HepG2 (cell line): ENCODE data around the gene IL17RC. TPM values are rescaled to one million over a fixed set of nuclear protein-coding genes. Genes with fewer than 3 reads are reported as not detected.

Experiments used
- DNMT1 ChIP-seq: sonication (generic); formaldehyde crosslinking; IDR thresholded peaks from 2 replicates; pipeline ENCODE4 v1.5.1; 2020; ENCODE audit warnings: mild to moderate bottlenecking, missing genetic modification reagents
- FIP1L1 ChIP-seq: fragments of 200-400 bp; formaldehyde crosslinking; IDR thresholded peaks from 2 replicates; pipeline ENCODE4 v1.6.1; 2018; ENCODE audit warnings: low read depth, mild to moderate bottlenecking, low read length, moderate library complexity, borderline replicate concordance; ENCODE audit not compliant: insufficient read depth
- FOXK2 ChIP-seq: fragments of 450-650 bp; IDR thresholded peaks from 2 replicates; pipeline ENCODE4 v1.6.1; 2016
- HDAC1 ChIP-seq: sonication (generic); formaldehyde crosslinking; IDR thresholded peaks from 2 replicates; pipeline ENCODE4 v1.5.1; 2020; ENCODE audit warnings: mild to moderate bottlenecking, missing genetic modification reagents
- HNRNPLL ChIP-seq: fragments of 200-400 bp; formaldehyde crosslinking; IDR thresholded peaks from 2 replicates; pipeline ENCODE4 v1.6.1; 2017; ENCODE audit warnings: mild to moderate bottlenecking, low read depth, low read length; ENCODE audit not compliant: poor library complexity, severe bottlenecking
- NR3C1 ChIP-seq: sonication (generic); formaldehyde crosslinking; IDR thresholded peaks from 2 replicates; pipeline ENCODE4 v1.4.0; 2020; ENCODE audit warnings: missing genetic modification reagents
- RAD51 ChIP-seq: fragments of 450-650 bp; IDR thresholded peaks from 2 replicates; pipeline ENCODE4 v1.6.1; 2016; ENCODE audit warnings: borderline replicate concordance
- SCMH1 ChIP-seq: sonication (generic); formaldehyde crosslinking; IDR thresholded peaks from 2 replicates; pipeline ENCODE4 v1.9.0; 2021; ENCODE audit warnings: missing genetic modification reagents, mild to moderate bottlenecking, borderline replicate concordance
- ZFP62 ChIP-seq: sonication (generic); formaldehyde crosslinking; IDR thresholded peaks from 2 replicates; pipeline ENCODE4 v1.4.0; 2020; ENCODE audit warnings: missing genetic modification reagents
- ZNF256 ChIP-seq: sonication (generic); formaldehyde crosslinking; conservative IDR thresholded peaks from 2 replicates; pipeline ENCODE4 v1.4.0; 2020; ENCODE audit warnings: missing genetic modification reagents
- ZNF326 ChIP-seq: sonication (generic); formaldehyde crosslinking; IDR thresholded peaks from 2 replicates; pipeline ENCODE4 v1.4.0; 2020; ENCODE audit warnings: missing genetic modification reagents, borderline replicate concordance
- ZNF569 ChIP-seq: sonication (generic); formaldehyde crosslinking; IDR thresholded peaks from 2 replicates; pipeline ENCODE4 v1.5.0; 2020; ENCODE audit warnings: mild to moderate bottlenecking, missing genetic modification reagents, moderate library complexity, borderline replicate concordance
- ZNF619 ChIP-seq: sonication (generic); formaldehyde crosslinking; IDR thresholded peaks from 2 replicates; pipeline ENCODE4 v1.4.0; 2020; ENCODE audit warnings: mild to moderate bottlenecking, missing genetic modification reagents
- ZNF781 ChIP-seq: sonication (generic); formaldehyde crosslinking; IDR thresholded peaks from 2 replicates; pipeline ENCODE4 v1.5.1; 2020; ENCODE audit warnings: borderline replicate concordance, mild to moderate bottlenecking, missing genetic modification reagents; ENCODE audit errors: not compliant biosample characterization
- ZNF883 ChIP-seq: sonication (generic); formaldehyde crosslinking; IDR thresholded peaks from 2 replicates; pipeline ENCODE4 v1.5.1; 2020; ENCODE audit warnings: mild to moderate bottlenecking, missing genetic modification reagents; ENCODE audit errors: not compliant biosample characterization
- polyA plus RNA-seq, 8 experiments: library from polyadenylated mRNA; depleted of rRNA in 3 of 8; stranded (reverse) in 7 of 8; unstranded in 1 of 8; fragments of >200 nt; fragmentation: Illumina TruSeq in 4 of 8; extraction: Trizol in 4 of 8; gene quantifications; 2 replicates each; pipeline versions ENCODE4 v1.2.1 to v1.2.3, GENCODE V29; 2011 to 2016; ENCODE audit warnings: low read depth in 4 of 8, missing spikeins in 1 of 8, mixed read lengths in 1 of 8; ENCODE audit not compliant: insufficient read depth in 1 of 8
- total RNA-seq, 5 experiments: library from RNA; depleted of rRNA; stranded (reverse); fragments of >200 nt; fragmentation: Illumina TruSeq; extraction: Trizol; gene quantifications; 2 replicates each; pipeline ENCODE4 v1.2.3, GENCODE V29; 2016; ENCODE audit warnings: low read depth in 1 of 5
- TF ChIP-seq, protein P1 (sequence below): fragments of 450-650 bp; IDR thresholded peaks from 2 replicates; pipeline ENCODE4 v1.6.1; 2017
- TF ChIP-seq, protein P2 (sequence below): sonication (generic); formaldehyde crosslinking; conservative IDR thresholded peaks from 2 replicates; pipeline ENCODE4 v1.4.0; 2020; ENCODE audit warnings: missing genetic modification reagents
- TF ChIP-seq, protein P3 (sequence below), 2 experiments: IDR thresholded peaks; 2 replicates each; pipeline ENCODE4 v1.6.1; 2011 to 2012; ENCODE audit warnings: low read length in 2 of 2, borderline replicate concordance in 1 of 2, low read depth in 1 of 2, mild to moderate bottlenecking in 1 of 2, moderate library complexity in 1 of 2
- TF ChIP-seq, protein P4 (sequence below): sonication (generic); formaldehyde crosslinking; IDR thresholded peaks from 2 replicates; pipeline ENCODE4 v1.4.0; 2020; ENCODE audit warnings: missing genetic modification reagents, low read depth, mild to moderate bottlenecking, borderline replicate concordance

The IL17RC gene
- total and polyA plus RNA-seq, 2 of the 13 experiments (the other 11 are each of a cell fraction or from before 2014, with no cell fraction given), result 20.7 to 24.0 TPM

DNA sequence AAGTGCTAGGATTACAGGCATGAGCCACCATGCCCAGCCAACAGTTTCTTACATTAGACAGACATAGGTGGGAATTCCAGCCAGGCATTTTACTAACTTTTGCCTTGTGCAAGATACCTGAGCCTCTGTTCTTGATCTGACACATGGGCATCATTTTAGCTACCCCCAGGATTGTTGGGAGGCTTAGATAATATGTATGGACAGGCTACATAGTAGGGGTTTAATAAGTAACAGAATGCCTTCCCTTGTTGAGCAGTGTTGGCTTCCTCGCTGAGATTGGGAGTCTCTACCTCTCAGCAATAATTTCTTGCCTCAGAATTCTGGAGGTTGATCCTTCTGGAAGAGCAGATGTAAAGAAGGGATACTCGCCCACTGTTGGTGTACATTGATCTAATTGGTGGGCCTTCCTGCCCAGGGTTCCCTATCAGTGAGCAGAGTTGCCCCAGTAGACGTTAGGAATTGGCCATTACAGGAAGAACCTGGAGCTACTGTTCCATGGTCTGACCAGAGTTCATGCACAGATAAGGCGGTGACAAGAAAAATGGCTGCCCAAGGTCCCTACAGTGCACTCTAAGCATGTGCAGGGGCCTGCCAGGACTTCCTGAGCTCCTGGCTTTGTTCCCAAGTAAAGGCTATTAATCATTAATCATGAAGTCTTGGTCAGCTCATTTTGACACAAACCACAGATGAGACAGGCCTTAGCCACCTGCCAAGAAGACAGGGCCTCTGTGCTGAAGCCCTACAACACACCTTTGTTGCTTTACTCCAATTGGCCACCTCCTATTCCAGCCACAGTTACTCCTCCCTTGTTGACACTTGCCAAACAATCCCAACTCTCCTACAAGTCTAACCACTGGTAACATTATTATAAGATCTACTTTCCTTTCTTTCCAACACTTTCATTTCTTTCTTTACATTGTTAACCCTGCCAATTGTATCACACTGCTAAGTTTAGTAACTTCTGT lies 19.2 kb upstream of the IL17RC start (continued):
- no peak for TF ChIP-seq ZNF781 (CRISPR knock-in tag)
- TF ChIP-seq, protein P1, sequence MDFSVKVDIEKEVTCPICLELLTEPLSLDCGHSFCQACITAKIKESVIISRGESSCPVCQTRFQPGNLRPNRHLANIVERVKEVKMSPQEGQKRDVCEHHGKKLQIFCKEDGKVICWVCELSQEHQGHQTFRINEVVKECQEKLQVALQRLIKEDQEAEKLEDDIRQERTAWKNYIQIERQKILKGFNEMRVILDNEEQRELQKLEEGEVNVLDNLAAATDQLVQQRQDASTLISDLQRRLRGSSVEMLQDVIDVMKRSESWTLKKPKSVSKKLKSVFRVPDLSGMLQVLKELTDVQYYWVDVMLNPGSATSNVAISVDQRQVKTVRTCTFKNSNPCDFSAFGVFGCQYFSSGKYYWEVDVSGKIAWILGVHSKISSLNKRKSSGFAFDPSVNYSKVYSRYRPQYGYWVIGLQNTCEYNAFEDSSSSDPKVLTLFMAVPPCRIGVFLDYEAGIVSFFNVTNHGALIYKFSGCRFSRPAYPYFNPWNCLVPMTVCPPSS, result no peak
- no peak for TF ChIP-seq FIP1L1
- TF ChIP-seq FOXK2, result peak; percentile 91
- TF ChIP-seq ZNF883 (CRISPR knock-in tag), result no peak
- TF ChIP-seq SCMH1 (CRISPR knock-in tag), result no peak
- TF ChIP-seq NR3C1, result no peak
- TF ChIP-seq, protein P2, sequence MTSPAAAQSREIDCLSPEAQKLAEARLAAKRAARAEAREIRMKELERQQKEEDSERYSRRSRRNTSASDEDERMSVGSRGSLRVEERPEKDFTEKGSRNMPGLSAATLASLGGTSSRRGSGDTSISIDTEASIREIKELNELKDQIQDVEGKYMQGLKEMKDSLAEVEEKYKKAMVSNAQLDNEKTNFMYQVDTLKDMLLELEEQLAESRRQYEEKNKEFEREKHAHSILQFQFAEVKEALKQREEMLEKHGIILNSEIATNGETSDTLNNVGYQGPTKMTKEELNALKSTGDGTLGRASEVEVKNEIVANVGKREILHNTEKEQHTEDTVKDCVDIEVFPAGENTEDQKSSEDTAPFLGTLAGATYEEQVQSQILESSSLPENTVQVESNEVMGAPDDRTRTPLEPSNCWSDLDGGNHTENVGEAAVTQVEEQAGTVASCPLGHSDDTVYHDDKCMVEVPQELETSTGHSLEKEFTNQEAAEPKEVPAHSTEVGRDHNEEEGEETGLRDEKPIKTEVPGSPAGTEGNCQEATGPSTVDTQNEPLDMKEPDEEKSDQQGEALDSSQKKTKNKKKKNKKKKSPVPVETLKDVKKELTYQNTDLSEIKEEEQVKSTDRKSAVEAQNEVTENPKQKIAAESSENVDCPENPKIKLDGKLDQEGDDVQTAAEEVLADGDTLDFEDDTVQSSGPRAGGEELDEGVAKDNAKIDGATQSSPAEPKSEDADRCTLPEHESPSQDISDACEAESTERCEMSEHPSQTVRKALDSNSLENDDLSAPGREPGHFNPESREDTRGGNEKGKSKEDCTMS (CRISPR knock-in tag), result no peak
- TF ChIP-seq ZFP62 (CRISPR knock-in tag), result no peak
- no peak for TF ChIP-seq ZNF326 (CRISPR knock-in tag)
- no peak for TF ChIP-seq ZNF619 (CRISPR knock-in tag)
- TF ChIP-seq RAD51, result no peak
- no peak for TF ChIP-seq HNRNPLL
- no peak for TF ChIP-seq ZNF256 (CRISPR knock-in tag)
- TF ChIP-seq DNMT1, result no peak
- TF ChIP-seq HDAC1, result no peak
- TF ChIP-seq, protein P3, sequence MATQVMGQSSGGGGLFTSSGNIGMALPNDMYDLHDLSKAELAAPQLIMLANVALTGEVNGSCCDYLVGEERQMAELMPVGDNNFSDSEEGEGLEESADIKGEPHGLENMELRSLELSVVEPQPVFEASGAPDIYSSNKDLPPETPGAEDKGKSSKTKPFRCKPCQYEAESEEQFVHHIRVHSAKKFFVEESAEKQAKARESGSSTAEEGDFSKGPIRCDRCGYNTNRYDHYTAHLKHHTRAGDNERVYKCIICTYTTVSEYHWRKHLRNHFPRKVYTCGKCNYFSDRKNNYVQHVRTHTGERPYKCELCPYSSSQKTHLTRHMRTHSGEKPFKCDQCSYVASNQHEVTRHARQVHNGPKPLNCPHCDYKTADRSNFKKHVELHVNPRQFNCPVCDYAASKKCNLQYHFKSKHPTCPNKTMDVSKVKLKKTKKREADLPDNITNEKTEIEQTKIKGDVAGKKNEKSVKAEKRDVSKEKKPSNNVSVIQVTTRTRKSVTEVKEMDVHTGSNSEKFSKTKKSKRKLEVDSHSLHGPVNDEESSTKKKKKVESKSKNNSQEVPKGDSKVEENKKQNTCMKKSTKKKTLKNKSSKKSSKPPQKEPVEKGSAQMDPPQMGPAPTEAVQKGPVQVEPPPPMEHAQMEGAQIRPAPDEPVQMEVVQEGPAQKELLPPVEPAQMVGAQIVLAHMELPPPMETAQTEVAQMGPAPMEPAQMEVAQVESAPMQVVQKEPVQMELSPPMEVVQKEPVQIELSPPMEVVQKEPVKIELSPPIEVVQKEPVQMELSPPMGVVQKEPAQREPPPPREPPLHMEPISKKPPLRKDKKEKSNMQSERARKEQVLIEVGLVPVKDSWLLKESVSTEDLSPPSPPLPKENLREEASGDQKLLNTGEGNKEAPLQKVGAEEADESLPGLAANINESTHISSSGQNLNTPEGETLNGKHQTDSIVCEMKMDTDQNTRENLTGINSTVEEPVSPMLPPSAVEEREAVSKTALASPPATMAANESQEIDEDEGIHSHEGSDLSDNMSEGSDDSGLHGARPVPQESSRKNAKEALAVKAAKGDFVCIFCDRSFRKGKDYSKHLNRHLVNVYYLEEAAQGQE (IDR thresholded peaks at IDR 0.05; ENCODE audit: borderline replicate concordance in 1 of 2, low read depth in 1 of 2, low read length in 2 of 2), result no peak
- TF ChIP-seq, protein P4, sequence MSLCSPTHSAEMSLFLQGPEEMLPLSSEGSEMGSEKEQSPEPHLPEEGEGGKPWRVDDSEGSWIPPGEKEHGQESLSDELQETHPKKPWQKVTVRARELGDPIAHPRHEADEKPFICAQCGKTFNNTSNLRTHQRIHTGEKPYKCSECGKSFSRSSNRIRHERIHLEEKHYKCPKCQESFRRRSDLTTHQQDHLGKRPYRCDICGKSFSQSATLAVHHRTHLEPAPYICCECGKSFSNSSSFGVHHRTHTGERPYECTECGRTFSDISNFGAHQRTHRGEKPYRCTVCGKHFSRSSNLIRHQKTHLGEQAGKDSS (CRISPR knock-in tag), result peak; percentile 74; the same call in 1 of the 2 replicates
- no peak for TF ChIP-seq ZNF569 (CRISPR knock-in tag)
